GM23338 (cell line): Measurements from ENCODE around the gene POP7. TPM values are rescaled to one million over a fixed set of nuclear protein-coding genes. Genes with fewer than 3 reads are reported as not detected.

Experiments
- CREB1 ChIP-seq: fragments of 250-450 bp; sonication (Bioruptor Pico); IDR thresholded peaks from 2 replicates; pipeline ENCODE4 v1.5.0; 2020; ENCODE audit warnings: low read depth, mild to moderate bottlenecking, moderate library complexity
- EZH2 ChIP-seq: fragments of 200-600 bp; sonication (generic); IDR thresholded peaks from one replicate; pipeline ENCODE4 v1.8.0; 2017; ENCODE audit warnings: antibody characterized with exemption, mild to moderate bottlenecking, low read depth; ENCODE audit not compliant: unreplicated experiment
- EZH2phosphoT487 ChIP-seq: fragments of 200-600 bp; sonication (generic); IDR thresholded peaks from one replicate; pipeline ENCODE4 v1.8.1; 2018; ENCODE audit warnings: antibody characterized with exemption; ENCODE audit not compliant: unreplicated experiment
- JUNB ChIP-seq: IDR thresholded peaks from one replicate; pipeline ENCODE4 v1.6.1; 2016; ENCODE audit warnings: antibody characterized with exemption; ENCODE audit not compliant: unreplicated experiment
- NANOG ChIP-seq: IDR thresholded peaks from 2 replicates; pipeline ENCODE4 v1.6.1; 2016; ENCODE audit warnings: antibody characterized with exemption, borderline replicate concordance
- POLR2AphosphoS5 ChIP-seq: IDR thresholded peaks from 2 replicates; pipeline ENCODE4 v1.6.1; 2016; ENCODE audit warnings: antibody characterized with exemption, low read depth
- ZNF114 ChIP-seq: fragments of 250-450 bp; sonication (Bioruptor Pico); IDR thresholded peaks from 2 replicates; pipeline ENCODE4 v1.5.0; 2020; ENCODE audit warnings: mild to moderate bottlenecking, moderate library complexity
- ZNF331 ChIP-seq: fragments of 250-450 bp; sonication (Bioruptor Pico); IDR thresholded peaks from 2 replicates; pipeline ENCODE4 v1.5.0; 2020; ENCODE audit warnings: low read depth, mild to moderate bottlenecking, moderate library complexity
- polyA plus RNA-seq: library from polyadenylated mRNA; unstranded; fragments of >200 nt; fragmentation: Nextera tagmentation; extraction: Ambion mirVana; gene quantifications from 2 replicates; pipeline ENCODE4 v1.2.1, GENCODE V29; 2016
- total RNA-seq: library from RNA; depleted of rRNA; stranded (reverse); fragments of >200 nt; shearing (Covaris generic); gene quantifications from 2 replicates; pipeline ENCODE4 v1.2.3, GENCODE V29; 2014
- TF ChIP-seq, protein P1 (sequence below): fragments of 250-450 bp; sonication (Bioruptor Pico); IDR thresholded peaks from 2 replicates; pipeline ENCODE4 v1.5.0; 2020; ENCODE audit warnings: mild to moderate bottlenecking, moderate library complexity
- TF ChIP-seq, protein P2 (sequence below), 2 experiments: fragments of 200-600 bp in 1 of 2; sonication (generic) in 1 of 2; conservative IDR thresholded peaks; 2 replicates each; pipeline versions ENCODE4 v1.5.1 to v1.6.1; 2016 to 2017; ENCODE audit warnings: antibody characterized with exemption in 2 of 2, low read depth in 2 of 2, mild to moderate bottlenecking in 2 of 2, moderate library complexity in 1 of 2
- TF ChIP-seq, protein P3 (sequence below): IDR thresholded peaks from one replicate; pipeline ENCODE4 v1.6.1; 2018; ENCODE audit warnings: antibody characterized with exemption; ENCODE audit not compliant: unreplicated experiment
- TF ChIP-seq, protein P4 (sequence below): IDR thresholded peaks from 2 replicates; pipeline ENCODE4 v1.6.1; 2016; ENCODE audit warnings: antibody characterized with exemption

POP7 gene
- total and polyA plus RNA-seq, 2 experiments from 2014 or later, result 110 to 216 TPM

DNA sequence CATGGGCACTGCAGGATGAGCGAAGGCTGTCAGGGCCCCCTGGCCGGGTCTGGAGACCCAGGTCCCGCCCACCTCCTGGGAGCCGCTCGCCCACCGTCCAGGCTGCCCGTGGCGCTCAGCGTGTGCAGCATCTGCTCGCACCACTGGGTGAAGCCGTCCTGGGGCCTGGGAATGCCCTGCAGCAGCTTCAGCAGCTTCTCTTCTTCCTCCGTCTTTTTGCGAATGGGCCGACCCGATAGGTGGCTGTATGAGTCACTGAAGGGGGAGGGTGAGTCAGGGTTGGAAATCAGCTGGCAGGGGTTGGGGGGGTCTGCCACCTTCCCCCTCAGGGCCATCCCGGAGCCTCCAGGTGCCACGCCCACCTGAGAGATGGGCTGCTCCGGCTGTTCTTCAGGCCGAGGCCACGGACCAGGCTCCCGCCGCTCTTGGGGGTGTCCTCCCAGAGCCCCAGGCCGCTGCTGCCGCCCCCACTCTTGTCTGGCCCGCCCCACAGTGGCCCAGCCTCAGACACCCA lies 23.6 kb upstream of the POP7 start (continued):
- TF ChIP-seq, protein P1, sequence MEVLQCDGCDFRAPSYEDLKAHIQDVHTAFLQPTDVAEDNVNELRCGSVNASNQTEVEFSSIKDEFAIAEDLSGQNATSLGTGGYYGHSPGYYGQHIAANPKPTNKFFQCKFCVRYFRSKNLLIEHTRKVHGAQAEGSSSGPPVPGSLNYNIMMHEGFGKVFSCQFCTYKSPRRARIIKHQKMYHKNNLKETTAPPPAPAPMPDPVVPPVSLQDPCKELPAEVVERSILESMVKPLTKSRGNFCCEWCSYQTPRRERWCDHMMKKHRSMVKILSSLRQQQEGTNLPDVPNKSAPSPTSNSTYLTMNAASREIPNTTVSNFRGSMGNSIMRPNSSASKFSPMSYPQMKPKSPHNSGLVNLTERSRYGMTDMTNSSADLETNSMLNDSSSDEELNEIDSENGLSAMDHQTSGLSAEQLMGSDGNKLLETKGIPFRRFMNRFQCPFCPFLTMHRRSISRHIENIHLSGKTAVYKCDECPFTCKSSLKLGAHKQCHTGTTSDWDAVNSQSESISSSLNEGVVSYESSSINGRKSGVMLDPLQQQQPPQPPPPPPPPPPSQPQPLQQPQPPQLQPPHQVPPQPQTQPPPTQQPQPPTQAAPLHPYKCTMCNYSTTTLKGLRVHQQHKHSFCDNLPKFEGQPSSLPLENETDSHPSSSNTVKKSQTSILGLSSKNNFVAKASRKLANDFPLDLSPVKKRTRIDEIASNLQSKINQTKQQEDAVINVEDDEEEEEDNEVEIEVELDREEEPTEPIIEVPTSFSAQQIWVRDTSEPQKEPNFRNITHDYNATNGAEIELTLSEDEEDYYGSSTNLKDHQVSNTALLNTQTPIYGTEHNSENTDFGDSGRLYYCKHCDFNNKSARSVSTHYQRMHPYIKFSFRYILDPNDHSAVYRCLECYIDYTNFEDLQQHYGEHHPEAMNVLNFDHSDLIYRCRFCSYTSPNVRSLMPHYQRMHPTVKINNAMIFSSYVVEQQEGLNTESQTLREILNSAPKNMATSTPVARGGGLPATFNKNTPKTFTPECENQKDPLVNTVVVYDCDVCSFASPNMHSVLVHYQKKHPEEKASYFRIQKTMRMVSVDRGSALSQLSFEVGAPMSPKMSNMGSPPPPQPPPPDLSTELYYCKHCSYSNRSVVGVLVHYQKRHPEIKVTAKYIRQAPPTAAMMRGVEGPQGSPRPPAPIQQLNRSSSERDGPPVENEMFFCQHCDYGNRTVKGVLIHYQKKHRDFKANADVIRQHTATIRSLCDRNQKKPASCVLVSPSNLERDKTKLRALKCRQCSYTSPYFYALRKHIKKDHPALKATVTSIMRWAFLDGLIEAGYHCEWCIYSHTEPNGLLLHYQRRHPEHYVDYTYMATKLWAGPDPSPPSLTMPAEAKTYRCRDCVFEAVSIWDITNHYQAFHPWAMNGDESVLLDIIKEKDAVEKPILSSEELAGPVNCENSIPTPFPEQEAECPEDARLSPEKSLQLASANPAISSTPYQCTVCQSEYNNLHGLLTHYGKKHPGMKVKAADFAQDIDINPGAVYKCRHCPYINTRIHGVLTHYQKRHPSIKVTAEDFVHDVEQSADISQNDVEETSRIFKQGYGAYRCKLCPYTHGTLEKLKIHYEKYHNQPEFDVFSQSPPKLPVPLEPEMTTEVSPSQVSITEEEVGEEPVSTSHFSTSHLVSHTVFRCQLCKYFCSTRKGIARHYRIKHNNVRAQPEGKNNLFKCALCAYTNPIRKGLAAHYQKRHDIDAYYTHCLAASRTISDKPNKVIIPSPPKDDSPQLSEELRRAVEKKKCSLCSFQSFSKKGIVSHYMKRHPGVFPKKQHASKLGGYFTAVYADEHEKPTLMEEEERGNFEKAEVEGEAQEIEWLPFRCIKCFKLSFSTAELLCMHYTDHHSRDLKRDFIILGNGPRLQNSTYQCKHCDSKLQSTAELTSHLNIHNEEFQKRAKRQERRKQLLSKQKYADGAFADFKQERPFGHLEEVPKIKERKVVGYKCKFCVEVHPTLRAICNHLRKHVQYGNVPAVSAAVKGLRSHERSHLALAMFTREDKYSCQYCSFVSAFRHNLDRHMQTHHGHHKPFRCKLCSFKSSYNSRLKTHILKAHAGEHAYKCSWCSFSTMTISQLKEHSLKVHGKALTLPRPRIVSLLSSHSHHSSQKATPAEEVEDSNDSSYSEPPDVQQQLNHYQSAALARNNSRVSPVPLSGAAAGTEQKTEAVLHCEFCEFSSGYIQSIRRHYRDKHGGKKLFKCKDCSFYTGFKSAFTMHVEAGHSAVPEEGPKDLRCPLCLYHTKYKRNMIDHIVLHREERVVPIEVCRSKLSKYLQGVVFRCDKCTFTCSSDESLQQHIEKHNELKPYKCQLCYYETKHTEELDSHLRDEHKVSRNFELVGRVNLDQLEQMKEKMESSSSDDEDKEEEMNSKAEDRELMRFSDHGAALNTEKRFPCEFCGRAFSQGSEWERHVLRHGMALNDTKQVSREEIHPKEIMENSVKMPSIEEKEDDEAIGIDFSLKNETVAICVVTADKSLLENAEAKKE, result no peak
- TF ChIP-seq ZNF114 (CRISPR knock-in tag), result no peak
- TF ChIP-seq NANOG, result no peak
- TF ChIP-seq, protein P2, sequence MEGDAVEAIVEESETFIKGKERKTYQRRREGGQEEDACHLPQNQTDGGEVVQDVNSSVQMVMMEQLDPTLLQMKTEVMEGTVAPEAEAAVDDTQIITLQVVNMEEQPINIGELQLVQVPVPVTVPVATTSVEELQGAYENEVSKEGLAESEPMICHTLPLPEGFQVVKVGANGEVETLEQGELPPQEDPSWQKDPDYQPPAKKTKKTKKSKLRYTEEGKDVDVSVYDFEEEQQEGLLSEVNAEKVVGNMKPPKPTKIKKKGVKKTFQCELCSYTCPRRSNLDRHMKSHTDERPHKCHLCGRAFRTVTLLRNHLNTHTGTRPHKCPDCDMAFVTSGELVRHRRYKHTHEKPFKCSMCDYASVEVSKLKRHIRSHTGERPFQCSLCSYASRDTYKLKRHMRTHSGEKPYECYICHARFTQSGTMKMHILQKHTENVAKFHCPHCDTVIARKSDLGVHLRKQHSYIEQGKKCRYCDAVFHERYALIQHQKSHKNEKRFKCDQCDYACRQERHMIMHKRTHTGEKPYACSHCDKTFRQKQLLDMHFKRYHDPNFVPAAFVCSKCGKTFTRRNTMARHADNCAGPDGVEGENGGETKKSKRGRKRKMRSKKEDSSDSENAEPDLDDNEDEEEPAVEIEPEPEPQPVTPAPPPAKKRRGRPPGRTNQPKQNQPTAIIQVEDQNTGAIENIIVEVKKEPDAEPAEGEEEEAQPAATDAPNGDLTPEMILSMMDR (conservative IDR thresholded peaks at IDR 0.05; ENCODE audit: low read depth in 2 of 2), result no peak
- no peak for TF ChIP-seq CREB1 (CRISPR knock-in tag)
- no peak for TF ChIP-seq ZNF331
- no peak for TF ChIP-seq JUNB
- no peak for TF ChIP-seq EZH2phosphoT487
- TF ChIP-seq, protein P3, sequence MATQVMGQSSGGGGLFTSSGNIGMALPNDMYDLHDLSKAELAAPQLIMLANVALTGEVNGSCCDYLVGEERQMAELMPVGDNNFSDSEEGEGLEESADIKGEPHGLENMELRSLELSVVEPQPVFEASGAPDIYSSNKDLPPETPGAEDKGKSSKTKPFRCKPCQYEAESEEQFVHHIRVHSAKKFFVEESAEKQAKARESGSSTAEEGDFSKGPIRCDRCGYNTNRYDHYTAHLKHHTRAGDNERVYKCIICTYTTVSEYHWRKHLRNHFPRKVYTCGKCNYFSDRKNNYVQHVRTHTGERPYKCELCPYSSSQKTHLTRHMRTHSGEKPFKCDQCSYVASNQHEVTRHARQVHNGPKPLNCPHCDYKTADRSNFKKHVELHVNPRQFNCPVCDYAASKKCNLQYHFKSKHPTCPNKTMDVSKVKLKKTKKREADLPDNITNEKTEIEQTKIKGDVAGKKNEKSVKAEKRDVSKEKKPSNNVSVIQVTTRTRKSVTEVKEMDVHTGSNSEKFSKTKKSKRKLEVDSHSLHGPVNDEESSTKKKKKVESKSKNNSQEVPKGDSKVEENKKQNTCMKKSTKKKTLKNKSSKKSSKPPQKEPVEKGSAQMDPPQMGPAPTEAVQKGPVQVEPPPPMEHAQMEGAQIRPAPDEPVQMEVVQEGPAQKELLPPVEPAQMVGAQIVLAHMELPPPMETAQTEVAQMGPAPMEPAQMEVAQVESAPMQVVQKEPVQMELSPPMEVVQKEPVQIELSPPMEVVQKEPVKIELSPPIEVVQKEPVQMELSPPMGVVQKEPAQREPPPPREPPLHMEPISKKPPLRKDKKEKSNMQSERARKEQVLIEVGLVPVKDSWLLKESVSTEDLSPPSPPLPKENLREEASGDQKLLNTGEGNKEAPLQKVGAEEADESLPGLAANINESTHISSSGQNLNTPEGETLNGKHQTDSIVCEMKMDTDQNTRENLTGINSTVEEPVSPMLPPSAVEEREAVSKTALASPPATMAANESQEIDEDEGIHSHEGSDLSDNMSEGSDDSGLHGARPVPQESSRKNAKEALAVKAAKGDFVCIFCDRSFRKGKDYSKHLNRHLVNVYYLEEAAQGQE, result no peak
- no peak for TF ChIP-seq POLR2AphosphoS5
- no peak for TF ChIP-seq EZH2
- TF ChIP-seq, protein P4, sequence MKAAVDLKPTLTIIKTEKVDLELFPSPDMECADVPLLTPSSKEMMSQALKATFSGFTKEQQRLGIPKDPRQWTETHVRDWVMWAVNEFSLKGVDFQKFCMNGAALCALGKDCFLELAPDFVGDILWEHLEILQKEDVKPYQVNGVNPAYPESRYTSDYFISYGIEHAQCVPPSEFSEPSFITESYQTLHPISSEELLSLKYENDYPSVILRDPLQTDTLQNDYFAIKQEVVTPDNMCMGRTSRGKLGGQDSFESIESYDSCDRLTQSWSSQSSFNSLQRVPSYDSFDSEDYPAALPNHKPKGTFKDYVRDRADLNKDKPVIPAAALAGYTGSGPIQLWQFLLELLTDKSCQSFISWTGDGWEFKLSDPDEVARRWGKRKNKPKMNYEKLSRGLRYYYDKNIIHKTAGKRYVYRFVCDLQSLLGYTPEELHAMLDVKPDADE, result no peak
